ENCODE results near the gene KRTAP2-4.
"Not testable (repeated sequence)": the region's sequence is repeated elsewhere in the genome, so short reads cannot be mapped to it uniquely, and the experiment has no call there.

The KRTAP2-4 gene, protein sequence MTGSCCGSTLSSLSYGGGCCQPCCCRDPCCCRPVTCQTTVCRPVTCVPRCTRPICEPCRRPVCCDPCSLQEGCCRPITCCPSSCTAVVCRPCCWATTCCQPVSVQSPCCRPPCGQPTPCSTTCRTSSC

DNA sequence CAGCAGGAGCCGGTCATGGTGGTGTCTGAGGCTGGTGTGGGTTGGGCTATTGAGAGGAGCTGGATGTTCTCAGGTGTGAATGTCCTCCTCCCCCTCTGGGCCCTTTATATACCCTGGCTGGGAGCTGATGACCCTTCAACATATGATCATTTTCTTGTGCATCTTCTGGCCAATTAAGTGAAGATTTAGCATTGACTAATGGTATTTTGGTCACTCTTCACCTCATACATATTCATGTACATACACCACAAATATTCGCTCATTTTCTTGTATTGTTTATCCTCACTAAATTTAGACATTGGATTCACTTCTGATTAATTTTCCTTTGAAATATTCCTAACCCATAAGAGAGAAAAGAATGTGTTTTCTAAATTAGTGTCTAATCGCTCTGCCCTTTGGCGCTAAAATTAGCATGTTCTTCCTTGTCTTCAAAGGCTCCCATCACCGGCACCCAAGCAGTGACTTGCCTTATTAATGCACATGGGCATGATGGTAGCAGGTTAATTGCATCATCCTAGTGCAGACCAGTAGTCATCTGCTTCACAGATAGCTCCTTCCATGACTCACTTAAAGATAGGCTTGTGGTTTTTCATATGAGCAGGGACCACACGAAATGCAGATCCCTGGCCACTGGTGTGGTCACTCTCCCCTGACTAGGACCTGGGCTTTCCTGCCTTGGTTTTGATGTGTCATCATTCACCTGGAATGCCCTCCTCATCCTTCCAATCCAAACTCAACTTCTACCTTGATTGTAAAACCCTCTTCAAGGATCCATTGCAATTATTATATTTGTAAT is at the start of gene KRTAP2-4:
KRTAP2-4 (minus strand) TSS at position 51 of the 796 bp plus-strand sequence; CDS start at position 17, 34 bp downstream.
- peak; percentile 98 for DNase-seq (ENCODE audit: low read depth)

DNA sequence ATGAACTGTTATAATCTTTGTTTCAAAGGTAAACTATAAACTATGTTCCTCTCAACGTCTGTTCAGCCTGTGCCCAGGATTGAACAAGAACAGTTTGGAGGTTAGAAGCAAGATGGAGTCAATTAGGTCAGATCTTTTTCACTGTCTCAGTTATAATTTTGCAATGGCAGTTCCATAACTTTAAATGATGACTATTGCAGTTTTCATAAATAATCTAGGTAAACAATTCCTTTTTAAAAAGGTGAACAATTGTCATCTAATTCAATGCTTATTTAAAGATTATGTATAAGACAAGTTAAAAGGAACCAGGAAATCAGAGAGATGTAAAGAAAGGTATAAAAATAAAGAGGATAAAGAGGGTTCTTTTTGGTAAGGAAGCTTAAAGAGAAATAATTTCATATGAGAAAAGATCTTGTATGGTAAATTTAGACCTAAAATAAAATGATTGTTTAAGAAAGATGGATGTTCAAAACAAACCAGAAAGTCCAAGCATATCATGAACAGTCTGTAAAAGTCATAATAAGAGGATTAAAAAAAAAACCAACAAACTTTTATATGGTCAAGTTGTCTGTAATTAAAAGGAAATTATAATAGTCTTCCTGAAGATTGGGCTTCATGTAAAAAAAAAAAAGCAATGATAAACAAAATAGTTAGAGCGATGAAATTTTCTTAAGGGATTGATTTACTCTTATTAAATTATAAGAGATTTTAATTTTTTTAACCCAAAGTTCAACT is 45.6 kb upstream of the KRTAP2-4 start:
- DNase-seq (ENCODE audit: low read depth): no peak

DNA sequence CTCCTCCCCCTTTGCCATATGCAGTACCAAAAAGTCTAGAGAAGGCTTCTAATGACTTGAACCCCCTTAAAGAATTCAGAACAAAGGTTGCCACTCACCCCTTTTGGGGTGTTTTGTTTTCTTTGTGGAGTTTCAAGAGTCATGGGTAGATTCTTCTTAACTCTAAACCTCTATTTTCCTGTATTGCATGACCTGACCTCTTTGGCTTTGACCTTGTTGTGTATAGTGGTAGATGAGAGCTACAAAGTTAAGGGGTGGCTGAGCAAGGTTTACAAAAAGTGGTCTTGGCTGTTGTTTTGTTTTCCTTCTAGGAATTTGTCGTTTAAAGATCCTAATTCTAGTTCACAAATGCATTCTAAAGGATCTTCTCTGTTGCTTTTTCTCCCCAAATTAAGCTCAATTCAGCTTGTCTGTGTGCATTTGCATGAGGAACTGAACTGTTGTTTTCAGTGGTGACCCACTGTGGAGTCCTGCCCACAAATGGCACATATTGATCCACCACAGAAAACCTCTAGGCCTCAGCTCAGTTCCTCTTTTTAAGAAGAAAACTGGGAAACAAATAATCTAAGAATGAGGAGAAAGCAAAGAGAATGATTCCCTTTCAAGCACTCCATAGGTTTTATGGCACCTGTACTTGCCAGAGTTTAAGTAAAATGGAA is 43.2 kb upstream of the KRTAP2-4 start:
- not testable (repeated sequence) for DNase-seq (ENCODE audit: low read depth)

DNA sequence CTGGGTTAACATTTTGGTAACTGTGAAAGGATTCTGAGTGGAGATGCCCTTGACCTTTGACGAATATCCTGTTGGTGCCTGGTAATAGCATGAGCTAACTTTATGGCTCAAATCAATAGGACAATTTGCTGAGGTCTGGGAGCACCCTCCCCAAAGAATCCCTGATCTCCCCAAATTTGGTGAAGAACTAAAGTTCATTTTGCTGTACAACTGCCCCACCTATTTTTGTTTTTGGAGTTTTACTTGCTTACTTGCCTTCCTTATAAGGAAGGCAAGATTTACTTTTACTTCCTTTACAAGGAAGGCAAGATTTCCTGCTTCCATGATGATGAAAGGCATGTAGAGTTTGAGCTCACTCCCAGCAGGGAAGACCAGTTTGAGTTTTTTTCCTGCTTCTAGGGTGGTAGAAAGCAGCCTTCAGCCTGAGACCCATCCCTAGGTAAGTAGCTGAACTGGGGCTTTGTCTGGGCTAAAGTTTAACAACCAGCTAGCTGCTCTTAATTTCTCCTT is 42.3 kb upstream of the KRTAP2-4 start:
- no peak for DNase-seq (ENCODE audit: low read depth)

DNA sequence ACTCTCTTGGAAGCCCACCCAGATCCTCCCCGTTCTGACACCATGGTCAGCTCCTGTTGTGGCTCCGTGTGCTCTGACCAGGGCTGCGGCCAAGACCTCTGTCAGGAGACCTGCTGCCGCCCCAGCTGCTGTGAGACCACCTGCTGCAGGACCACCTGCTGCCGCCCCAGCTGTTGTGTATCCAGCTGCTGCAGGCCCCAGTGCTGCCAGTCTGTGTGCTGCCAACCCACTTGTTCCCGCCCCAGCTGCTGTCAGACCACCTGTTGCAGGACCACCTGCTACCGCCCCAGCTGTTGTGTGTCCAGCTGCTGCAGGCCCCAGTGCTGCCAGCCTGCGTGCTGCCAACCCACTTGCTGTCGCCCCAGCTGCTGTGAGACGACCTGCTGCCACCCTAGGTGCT is 39.7 kb upstream of the KRTAP2-4 start, which contains the start of gene KRTAP4-9:
KRTAP4-9 (plus strand) TSS at position 43 of the 400 bp plus-strand sequence; CDS start at position 43, 0 bp downstream.
- not testable (repeated sequence) for DNase-seq (ENCODE audit: low read depth)

DNA sequence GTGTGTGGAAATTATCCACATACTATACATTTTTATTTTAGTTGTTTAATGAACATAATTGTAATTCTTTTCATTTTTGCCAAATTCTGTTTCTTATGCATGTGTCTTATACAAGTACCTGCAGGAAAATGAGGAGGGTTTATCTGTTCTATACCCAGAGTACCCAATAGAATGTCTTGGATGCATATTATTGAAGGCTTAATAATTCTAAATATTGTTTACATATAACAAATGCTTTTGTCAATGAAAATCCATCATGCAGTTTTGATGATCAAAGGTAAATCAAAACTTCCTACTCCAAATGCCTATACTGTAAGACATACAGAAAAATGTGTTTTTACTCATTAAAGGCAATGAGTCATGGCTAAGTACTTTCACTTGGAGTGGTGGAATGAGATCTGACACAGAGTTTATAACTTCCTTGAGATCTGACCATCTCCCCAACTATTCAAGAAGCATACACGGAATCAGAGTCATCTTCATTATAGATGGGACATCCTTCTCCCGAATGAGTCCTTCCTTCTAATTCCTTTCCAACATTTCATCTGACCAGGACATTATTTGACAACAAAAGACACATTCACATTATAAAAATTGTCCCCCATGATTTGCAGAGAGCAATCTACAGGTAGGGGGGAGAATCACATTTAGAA is 38.8 kb upstream of the KRTAP2-4 start:
- peak; percentile 66 for DNase-seq (ENCODE audit: low read depth)

DNA sequence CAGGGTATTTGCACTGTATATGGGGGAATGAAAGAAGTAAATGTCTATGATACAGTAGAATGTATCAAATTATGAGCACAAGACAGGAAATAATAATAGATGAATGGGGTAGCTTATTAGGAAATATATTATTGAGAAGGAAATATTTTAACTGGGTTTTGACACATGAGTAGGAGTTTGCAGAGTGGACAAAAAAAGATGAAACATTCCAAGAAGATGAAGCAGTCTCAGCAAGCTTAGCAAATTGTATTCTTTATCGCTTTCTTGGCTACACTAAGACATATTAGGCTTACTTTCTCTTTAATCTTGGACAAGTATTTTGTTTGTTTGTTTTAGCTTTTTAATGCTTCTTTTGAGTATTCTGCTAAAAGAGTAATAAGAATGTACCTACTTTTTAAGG is 38.2 kb upstream of the KRTAP2-4 start:
- DNase-seq (ENCODE audit: low read depth): peak; percentile 8

DNA sequence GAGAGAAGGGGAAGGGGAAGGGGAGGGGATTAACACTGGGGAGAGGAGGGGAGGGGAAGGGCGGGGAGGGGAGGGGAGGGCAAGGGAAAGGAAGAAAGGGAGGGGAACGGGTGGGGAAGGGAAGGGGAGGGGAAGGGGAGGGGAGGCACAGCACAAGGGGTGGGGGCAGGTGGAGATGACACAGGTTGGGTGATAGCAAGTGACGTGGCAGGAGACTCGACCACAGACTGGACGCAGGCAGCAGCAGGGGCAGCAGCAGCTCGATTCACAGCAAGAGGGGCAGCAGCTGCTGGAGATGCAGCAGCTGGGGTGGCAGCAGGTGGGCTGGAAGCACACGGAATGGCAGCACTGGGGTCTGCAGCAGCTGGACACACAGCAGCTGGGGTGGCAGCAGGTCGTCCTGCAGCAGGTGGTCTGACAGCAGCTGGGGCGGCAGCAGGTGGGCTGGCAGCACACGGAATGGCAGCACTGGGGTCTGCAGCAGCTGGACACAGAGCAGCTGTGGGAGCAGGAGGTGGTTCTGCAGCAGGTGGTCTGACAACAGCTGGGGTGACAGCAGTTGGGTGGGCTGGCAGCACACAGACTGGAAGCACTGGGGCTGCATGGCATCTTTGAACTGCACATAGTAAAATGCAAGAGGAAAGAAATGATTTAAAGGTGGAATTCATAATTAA is 36.0 kb upstream of the KRTAP2-4 start, which contains the start of gene KRTAP4-16:
KRTAP4-16 (minus strand) TSS at position 624 of the 674 bp plus-strand sequence; CDS start at position 624, 0 bp downstream.
- no peak for DNase-seq (ENCODE audit: low read depth)

DNA sequence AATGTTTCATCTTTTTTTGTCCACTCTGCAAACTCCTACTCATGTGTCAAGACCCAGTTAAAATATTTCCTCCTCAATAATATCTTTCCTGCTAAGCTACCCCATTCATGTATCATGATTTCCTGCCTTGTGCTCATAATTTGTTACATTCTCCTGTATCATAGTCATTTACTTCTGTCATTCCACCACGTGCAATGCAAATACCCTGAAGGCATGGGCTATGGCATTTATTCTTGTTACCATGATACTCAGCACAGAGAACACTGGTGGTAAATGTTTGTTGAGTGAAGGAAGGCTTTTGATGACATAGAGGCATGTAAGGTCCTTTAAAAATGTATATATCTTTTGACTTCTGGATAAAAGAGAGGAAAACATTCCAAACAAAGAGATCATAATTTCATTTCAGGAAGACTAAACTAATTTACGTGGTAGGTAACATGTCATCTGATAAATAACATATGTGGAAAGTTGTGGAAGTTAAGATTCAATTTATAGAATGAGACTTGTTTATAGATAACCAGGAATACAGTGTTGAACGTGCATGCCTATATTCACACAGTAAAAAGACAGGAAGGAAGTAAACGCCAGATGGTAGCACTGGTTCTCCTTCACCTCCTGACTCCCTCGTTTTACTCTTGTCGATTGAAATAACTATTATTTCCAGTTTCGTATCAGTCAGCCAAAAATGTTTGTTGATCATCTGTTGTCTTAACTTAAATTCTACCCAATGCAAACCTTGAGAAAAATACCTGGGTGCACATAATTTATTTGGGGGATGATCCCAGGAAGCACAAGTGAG is 34.2 kb upstream of the KRTAP2-4 start:
- DNase-seq (ENCODE audit: low read depth): peak; percentile 20

DNA sequence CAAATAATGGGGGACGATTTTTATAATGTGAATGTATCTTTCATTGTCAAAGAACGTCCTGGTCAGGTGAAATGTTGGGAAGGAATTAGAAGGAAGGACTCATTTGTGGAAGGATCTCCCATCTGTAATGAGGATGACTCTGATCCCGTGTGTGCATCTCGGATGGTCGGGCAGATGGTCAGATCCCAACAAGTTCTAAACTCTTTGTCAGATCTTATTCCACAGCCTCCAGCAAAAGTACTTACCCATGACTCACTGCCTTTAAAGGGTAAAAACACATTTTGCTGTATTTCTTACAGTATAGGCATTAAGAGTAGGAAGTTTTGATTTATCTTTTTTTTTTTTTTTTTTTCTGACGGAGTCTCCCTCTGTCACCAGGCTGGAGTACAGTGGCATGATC is 32.8 kb upstream of the KRTAP2-4 start:
- no peak for DNase-seq (ENCODE audit: low read depth)

DNA sequence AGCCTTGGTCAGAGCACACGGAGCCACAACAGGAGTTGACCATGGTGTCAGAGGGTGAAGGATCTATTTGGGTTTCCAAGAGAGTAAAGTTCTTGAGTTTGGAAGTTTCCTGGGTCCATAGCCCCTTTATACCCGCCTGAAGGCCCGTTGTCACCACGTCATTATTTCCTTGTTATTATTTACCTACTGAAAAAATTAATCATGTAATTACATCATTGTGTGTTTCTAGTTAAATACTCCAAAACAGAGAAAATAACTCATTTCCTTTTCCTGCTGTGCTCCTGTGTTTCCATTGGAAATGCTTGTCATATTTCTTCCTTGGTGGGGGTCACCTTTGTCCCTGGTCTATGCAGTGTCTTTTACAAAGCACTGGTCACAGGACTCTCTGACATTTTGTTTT is 32.4 kb upstream of the KRTAP2-4 start, which contains the start of gene KRTAP4-8:
KRTAP4-8 (minus strand) TSS at position 101 of the 400 bp plus-strand sequence; CDS start at position 43, 58 bp downstream.
- DNase-seq (ENCODE audit: low read depth): no peak

DNA sequence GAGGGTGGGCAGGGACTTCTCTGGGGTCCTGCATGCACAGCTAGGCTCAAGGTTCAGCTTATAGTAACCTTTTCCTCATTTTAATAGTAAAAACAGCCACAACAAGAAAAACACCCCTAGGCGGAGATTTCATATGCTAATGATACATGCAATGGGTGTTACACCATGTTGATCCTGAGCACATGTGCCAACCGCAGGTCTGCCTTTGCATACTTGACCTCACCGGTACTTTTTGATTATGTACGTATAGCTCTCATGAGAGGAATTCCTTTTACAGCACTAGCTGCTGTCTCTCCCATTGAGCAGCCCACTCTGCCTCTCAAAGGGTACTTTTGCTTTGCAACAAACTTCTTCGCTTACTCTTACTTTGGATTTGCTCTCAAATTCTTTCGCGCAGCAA is 30.4 kb upstream of the KRTAP2-4 start:
- no peak for DNase-seq (ENCODE audit: low read depth)

DNA sequence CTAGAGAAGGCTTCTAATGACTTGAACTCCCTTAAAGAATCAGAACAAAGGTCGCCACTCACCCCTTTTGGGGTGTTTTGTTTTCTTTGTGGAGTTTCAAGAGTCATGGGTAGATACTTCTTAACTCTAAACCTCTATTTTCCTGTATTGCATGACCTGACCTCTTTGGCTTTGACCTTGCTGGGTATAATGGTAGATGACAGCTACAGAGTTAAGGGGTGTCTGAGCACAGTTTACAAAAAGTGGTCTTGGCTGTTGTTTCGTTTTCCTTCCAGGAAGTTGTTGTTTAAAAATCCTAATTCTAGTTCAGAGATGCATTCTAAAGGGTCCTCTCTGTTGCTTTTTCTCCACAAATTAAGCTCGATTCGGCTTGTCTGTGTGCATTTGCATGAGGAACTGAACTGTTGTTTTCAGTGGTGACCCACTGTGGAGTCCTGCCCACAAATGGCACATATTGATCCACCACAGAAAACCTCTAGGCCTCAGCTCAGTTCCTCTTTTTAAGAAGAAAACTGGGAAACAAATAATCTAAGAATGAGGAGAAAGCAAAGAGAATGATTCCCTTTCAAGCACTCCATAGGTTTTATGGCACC is 23.2 kb upstream of the KRTAP2-4 start:
- DNase-seq (ENCODE audit: low read depth): not testable (repeated sequence)

DNA sequence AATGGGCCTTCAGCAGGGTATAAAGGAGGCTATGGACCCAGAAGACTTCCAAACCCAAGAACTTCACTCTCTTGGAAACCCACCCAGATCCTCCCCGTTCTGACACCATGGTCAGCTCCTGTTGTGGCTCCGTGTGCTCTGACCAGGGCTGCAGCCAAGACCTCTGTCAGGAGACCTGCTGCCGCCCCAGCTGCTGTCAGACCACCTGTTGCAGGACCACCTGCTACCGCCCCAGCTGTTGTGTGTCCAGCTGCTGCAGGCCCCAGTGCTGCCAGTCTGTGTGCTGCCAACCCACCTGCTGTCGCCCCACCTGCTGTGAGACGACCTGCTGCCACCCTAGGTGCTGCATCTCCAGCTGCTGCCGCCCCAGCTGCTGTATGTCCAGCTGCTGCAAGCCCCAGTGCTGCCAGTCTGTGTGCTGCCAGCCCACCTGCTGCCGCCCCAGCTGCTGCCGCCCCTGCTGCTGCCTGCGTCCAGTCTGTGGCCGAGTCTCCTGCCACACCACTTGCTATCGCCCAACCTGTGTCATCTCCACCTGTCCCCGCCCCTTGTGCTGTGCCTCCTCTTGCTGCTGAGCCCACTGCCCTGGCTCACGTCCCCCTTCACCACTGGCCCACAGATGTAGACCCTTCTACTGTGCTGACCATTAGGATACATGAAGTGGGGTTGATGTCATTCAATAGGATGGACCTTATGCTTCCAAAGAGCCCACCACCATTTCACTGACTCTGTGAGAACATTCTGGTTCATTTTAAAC is 18.6 kb upstream of the KRTAP2-4 start, which contains the start of gene KRTAP4-7:
KRTAP4-7 (plus strand) TSS at position 51 of the 757 bp plus-strand sequence; CDS start at position 108, 57 bp downstream.
- DNase-seq (ENCODE audit: low read depth): not testable (repeated sequence)

DNA sequence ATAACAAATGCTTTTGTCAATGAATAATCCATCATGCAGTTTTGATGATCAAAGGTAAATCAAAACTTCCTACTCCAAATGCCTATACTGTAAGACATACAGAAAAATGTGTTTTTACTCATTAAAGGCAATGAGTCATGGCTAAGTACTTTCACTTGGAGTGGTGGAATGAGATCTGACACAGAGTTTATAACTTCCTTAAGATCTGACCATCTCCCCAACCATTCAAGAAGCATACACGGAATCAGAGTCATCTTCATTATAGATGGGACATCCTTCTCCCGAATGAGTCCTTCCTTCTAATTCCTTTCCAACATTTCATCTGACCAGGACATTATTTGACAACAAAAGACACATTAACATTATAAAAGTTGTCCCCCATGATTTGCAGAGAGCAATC is 17.7 kb upstream of the KRTAP2-4 start:
- DNase-seq (ENCODE audit: low read depth): peak; percentile 39

DNA sequence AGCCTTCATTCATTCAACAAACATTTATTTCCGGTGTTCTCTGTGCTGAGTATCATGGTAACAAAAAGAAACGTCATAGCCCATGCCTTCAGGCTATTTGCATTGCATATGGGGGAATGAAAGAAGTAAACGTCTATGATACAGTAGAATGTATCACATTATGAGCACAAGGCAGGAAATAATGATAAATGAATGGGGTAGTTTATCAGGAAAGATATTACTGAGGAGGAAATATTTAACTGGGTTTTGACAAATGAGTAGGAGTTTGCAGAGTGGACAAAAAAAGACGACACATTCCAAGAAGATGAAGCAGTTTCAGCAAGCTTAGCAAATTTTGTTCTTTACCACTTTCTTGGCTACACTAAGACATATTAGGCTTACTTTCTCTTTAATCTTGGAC is 16.9 kb upstream of the KRTAP2-4 start:
- no peak for DNase-seq (ENCODE audit: low read depth)

DNA sequence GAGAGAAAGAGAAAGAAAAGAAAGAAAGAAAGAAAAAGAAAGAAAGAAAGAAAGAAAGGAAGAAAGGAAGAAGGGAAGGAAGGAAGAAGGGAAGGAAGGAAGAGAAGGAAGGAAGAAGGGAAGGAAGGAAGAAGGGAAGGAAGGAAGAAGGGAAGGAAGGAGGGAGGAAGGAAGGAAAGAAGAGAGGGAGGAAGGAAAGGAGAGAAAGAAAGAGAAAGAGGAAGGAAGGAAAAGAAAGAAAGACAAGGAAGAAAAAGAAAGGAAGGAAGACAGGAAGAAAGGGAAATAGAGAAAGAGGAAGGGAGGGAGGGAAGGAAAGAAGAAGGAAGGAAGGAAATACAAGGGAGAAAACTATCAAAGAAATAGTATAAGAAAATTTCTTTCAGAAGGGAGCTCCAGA is 11.1 kb upstream of the KRTAP2-4 start:
- no peak for DNase-seq (ENCODE audit: low read depth)

DNA sequence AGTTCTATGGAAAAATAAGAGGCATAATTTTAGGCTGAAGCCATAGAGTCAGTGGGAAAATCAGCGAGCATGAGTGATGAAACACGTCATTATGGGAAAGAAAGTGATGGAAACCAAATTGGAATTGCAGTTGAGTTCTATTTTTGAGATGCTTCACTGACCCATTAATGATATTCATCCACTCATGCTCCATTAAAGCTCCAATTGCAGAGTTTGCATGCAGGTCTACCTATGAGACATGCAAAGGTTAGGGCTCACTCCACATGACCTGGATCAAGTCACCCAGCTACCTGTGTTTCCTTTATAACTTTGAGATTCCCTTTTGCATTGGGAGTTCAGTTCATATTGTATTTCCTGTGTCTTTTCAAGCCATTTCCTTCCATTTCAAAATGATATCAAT is 8.0 kb upstream of the KRTAP2-4 start:
- DNase-seq (ENCODE audit: low read depth): no peak

Measured in amniotic epithelial cell (primary cell).